Effector memory CD8-positive, alpha-beta T cell (primary cell): ENCODE results near the gene SPTB.

Experiments used
- ATAC-seq: fragments of 150-1000 bp; cut with Tn5 transposase; replicated peaks from 2 replicates; pipeline ENCODE4 v1.10.0; 2021; ENCODE audit warnings: mild to moderate bottlenecking, moderate library complexity
- DNase-seq, 3 experiments: peaks; one replicate each; pipeline ENCODE4 v3.0.0; 2021
- H3K27ac Mint-ChIP-seq, 2 donors: one replicate each; pipeline ENCODE4 v1.8.0; 2022; ENCODE audit warnings: mild to moderate bottlenecking in 2 of 2, mixed read lengths in 2 of 2, moderate library complexity in 2 of 2
- H3K27me3 Mint-ChIP-seq, 2 donors: one replicate each; pipeline ENCODE4 v1.8.0; 2022; ENCODE audit warnings: mixed read lengths in 2 of 2
- H3K36me3 Mint-ChIP-seq: one replicate; pipeline ENCODE4 v1.8.0; 2022; ENCODE audit warnings: mild to moderate bottlenecking, moderate library complexity, mixed read lengths; ENCODE audit not compliant: insufficient read depth
- H3K4me1 Mint-ChIP-seq, 2 donors: one replicate each; pipeline ENCODE4 v1.8.0; 2022; ENCODE audit warnings: low read depth in 2 of 2, mixed read lengths in 2 of 2
- H3K4me3 Mint-ChIP-seq, 2 donors: one replicate each; pipeline ENCODE4 v1.8.0; 2022; ENCODE audit warnings: mild to moderate bottlenecking in 2 of 2, mixed read lengths in 2 of 2, moderate library complexity in 2 of 2
- H3K9me3 Mint-ChIP-seq, 2 donors: one replicate each; pipeline ENCODE4 v1.8.0; 2022; ENCODE audit warnings: mixed read lengths in 2 of 2

The SPTB gene

GRCh38 chr14:64838656-64839055 lies 41.1 kb downstream of the SPTB start:
- ATAC-seq (no peak), DNase-seq (no peak)
- Mint-ChIP-seq H3K4me3 (no peak overlapping the region), H3K36me3 (no peaks in the 10 kb centered on the region), H3K4me1 (no peaks in the 10 kb centered on the region), H3K27me3 (peaks cover 55 to 78% of the 10 kb centered on the region in 2 donors), H3K27ac (no peak overlapping the region), H3K9me3 (no peaks in the 10 kb centered on the region)

GRCh38 chr14:64835431-64835830 lies 44.3 kb downstream of the SPTB start:
- H3K4me3 Mint-ChIP-seq, result no peak overlapping the region
- no peaks in the 10 kb centered on the region for H3K4me1 Mint-ChIP-seq
- peaks cover 29 to 46% of the 10 kb centered on the region in 2 donors for H3K27me3 Mint-ChIP-seq
- no peak for DNase-seq
- H3K36me3 Mint-ChIP-seq, result no peaks in the 10 kb centered on the region
- H3K27ac Mint-ChIP-seq, result no peak overlapping the region
- H3K9me3 Mint-ChIP-seq, result no peaks in the 10 kb centered on the region
- no peak for ATAC-seq

- no peak overlapping the region for H3K27ac Mint-ChIP-seq
- no peak for DNase-seq
- no peaks in the 10 kb centered on the region for H3K9me3 Mint-ChIP-seq
- no peak overlapping the region for H3K4me3 Mint-ChIP-seq
- ATAC-seq, result no peak
- H3K36me3 Mint-ChIP-seq, result no peaks in the 10 kb centered on the region
- no peaks in the 10 kb centered on the region for H3K4me1 Mint-ChIP-seq
- H3K27me3 Mint-ChIP-seq, result peaks cover 27 to 44% of the 10 kb centered on the region in 2 donors
Observed at GRCh38 chr14:64834965-64835364, 44.7 kb downstream of the SPTB start.

GRCh38 chr14:64831419-64831818 lies 48.3 kb downstream of the SPTB start:
- no peak overlapping the region for H3K4me3 Mint-ChIP-seq
- DNase-seq (no peak), ATAC-seq (no peak)
- no peak overlapping the region for H3K27ac Mint-ChIP-seq
- H3K27me3 Mint-ChIP-seq, result peaks cover 5 to 11% of the 10 kb centered on the region in 2 donors
- H3K4me1 Mint-ChIP-seq, result no peaks in the 10 kb centered on the region
- H3K9me3 Mint-ChIP-seq, result no peaks in the 10 kb centered on the region
- no peaks in the 10 kb centered on the region for H3K36me3 Mint-ChIP-seq

GRCh38 chr14:64830961-64831360 lies 48.7 kb downstream of the SPTB start:
- no peaks in the 10 kb centered on the region for H3K36me3 Mint-ChIP-seq

GRCh38 chr14:64828071-64828470 lies 51.6 kb downstream of the SPTB start:
- peaks cover 4 to 5% of the 10 kb centered on the region in 2 donors for H3K4me1 Mint-ChIP-seq
- no peaks in the 10 kb centered on the region for H3K36me3 Mint-ChIP-seq
- H3K27ac Mint-ChIP-seq, result no peak overlapping the region
- H3K9me3 Mint-ChIP-seq, result no peaks in the 10 kb centered on the region
- peaks cover 4 to 18% of the 10 kb centered on the region in 2 donors for H3K27me3 Mint-ChIP-seq
- DNase-seq, result no peak
- no peak overlapping the region for H3K4me3 Mint-ChIP-seq
- ATAC-seq, result no peak

More at GRCh38 chr14:64830961-64831360, 48.7 kb downstream of the SPTB start:
- Mint-ChIP-seq H3K27me3 (peaks cover 2 to 6% of the 10 kb centered on the region in 2 donors), H3K4me3 (no peak overlapping the region), H3K4me1 (no peaks in the 10 kb centered on the region), H3K27ac (no peak overlapping the region), H3K9me3 (no peaks in the 10 kb centered on the region)
- DNase-seq (no peak), ATAC-seq (no peak)

GRCh38 chr14:64826845-64827244 lies 52.9 kb downstream of the SPTB start:
- peaks cover 7 to 30% of the 10 kb centered on the region in 2 donors for H3K27me3 Mint-ChIP-seq
- H3K27ac Mint-ChIP-seq, result no peak overlapping the region
- H3K36me3 Mint-ChIP-seq, result no peaks in the 10 kb centered on the region
- peaks cover 5 to 6% of the 10 kb centered on the region in 2 donors for H3K4me1 Mint-ChIP-seq
- H3K9me3 Mint-ChIP-seq, result no peaks in the 10 kb centered on the region
- H3K4me3 Mint-ChIP-seq, result no peak overlapping the region
- ATAC-seq (no peak), DNase-seq (no peak)

- ATAC-seq (no peak), DNase-seq (no peak)
- no peak overlapping the region for H3K4me3 Mint-ChIP-seq
- peaks cover 5 to 6% of the 10 kb centered on the region in 2 donors for H3K4me1 Mint-ChIP-seq
- H3K27ac Mint-ChIP-seq, result no peak overlapping the region
- H3K36me3 Mint-ChIP-seq, result no peaks in the 10 kb centered on the region
- no peaks in the 10 kb centered on the region for H3K9me3 Mint-ChIP-seq
- H3K27me3 Mint-ChIP-seq, result peaks cover 12 to 35% of the 10 kb centered on the region in 2 donors
Observed at GRCh38 chr14:64826333-64826732, 53.4 kb downstream of the SPTB start.

- ATAC-seq (no peak), DNase-seq (no peak)
- Mint-ChIP-seq H3K4me3 (no peak overlapping the region), H3K4me1 (peaks cover 5 to 6% of the 10 kb centered on the region in 2 donors), H3K9me3 (no peaks in the 10 kb centered on the region), H3K27me3 (peaks cover 19 to 43% of the 10 kb centered on the region in 2 donors), H3K36me3 (no peaks in the 10 kb centered on the region), H3K27ac (no peak overlapping the region)
Observed at GRCh38 chr14:64825509-64825908, 54.2 kb downstream of the SPTB start.

- Mint-ChIP-seq H3K36me3 (no peaks in the 10 kb centered on the region), H3K9me3 (no peaks in the 10 kb centered on the region), H3K4me3 (no peak overlapping the region), H3K27ac (no peak overlapping the region), H3K27me3 (peaks cover 19 to 44% of the 10 kb centered on the region in 2 donors), H3K4me1 (peaks cover 5 to 6% of the 10 kb centered on the region in 2 donors)
- ATAC-seq (no peak), DNase-seq (no peak)
Observed at GRCh38 chr14:64825006-64825405, 54.7 kb downstream of the SPTB start.

GRCh38 chr14:64824471-64824870 lies 55.2 kb downstream of the SPTB start:
- H3K27me3 Mint-ChIP-seq, result peaks cover 21 to 49% of the 10 kb centered on the region in 2 donors
- no peak overlapping the region for H3K27ac Mint-ChIP-seq
- DNase-seq, result no peak
- peaks cover 5 to 6% of the 10 kb centered on the region in 2 donors for H3K4me1 Mint-ChIP-seq
- no peaks in the 10 kb centered on the region for H3K36me3 Mint-ChIP-seq
- H3K4me3 Mint-ChIP-seq, result no peak overlapping the region
- ATAC-seq, result no peak
- no peaks in the 10 kb centered on the region for H3K9me3 Mint-ChIP-seq

- Mint-ChIP-seq H3K27me3 (peaks cover 31 to 60% of the 10 kb centered on the region in 2 donors), H3K9me3 (no peaks in the 10 kb centered on the region), H3K4me3 (peak overlapping the region; percentile 51 to 57), H3K4me1 (peaks cover 5 to 6% of the 10 kb centered on the region in 2 donors), H3K27ac (peak overlapping the region in 1 of 2 donors; percentile 59), H3K36me3 (no peaks in the 10 kb centered on the region)
- peak; percentile 94 for ATAC-seq
- DNase-seq, result peak; percentile 43 to 53 (median 48)
Observed at GRCh38 chr14:64823305-64823861, 56.3 kb downstream of the SPTB start.

GRCh38 chr14:64821651-64822050 lies 58.1 kb downstream of the SPTB start:
- H3K27ac Mint-ChIP-seq, result peak overlapping the region in 1 of 2 donors; percentile 44
- H3K27me3 Mint-ChIP-seq, result peaks cover 44 to 77% of the 10 kb centered on the region in 2 donors
- DNase-seq, result no peak
- no peak overlapping the region for H3K4me3 Mint-ChIP-seq
- no peak for ATAC-seq
- no peaks in the 10 kb centered on the region for H3K9me3 Mint-ChIP-seq
- peaks cover 5 to 6% of the 10 kb centered on the region in 2 donors for H3K4me1 Mint-ChIP-seq
- no peaks in the 10 kb centered on the region for H3K36me3 Mint-ChIP-seq

GRCh38 chr14:64818151-64818550 lies 61.6 kb downstream of the SPTB start:
- Mint-ChIP-seq H3K4me1 (peaks cover 2% of the 10 kb centered on the region in 2 donors), H3K36me3 (no peaks in the 10 kb centered on the region), H3K9me3 (no peaks in the 10 kb centered on the region), H3K27me3 (peaks cover 65 to 85% of the 10 kb centered on the region in 2 donors), H3K4me3 (no peak overlapping the region), H3K27ac (no peak overlapping the region)
- ATAC-seq (no peak), DNase-seq (no peak)
